SK-N-SH (cell line): ENCODE results near the gene NSUN5. TPM values are rescaled to one million over a fixed set of nuclear protein-coding genes. Genes with fewer than 3 reads are reported as not detected.

ENCODE experiments used
- CTCF ChIA-PET: fragments of 300-600, 350-600 bp; formaldehyde crosslinking; extraction: SDS; loops from one replicate; lab custom pipeline; 2021; lab: Yijun Ruan, JAX
- POLR2A ChIA-PET: fragments of 350-600 bp; sonication (Branson Sonifier 250); formaldehyde crosslinking; extraction: SDS; loops from one replicate; lab custom pipeline; 2020; ENCODE audit warnings: antibody characterized with exemption, inconsistent platforms; lab: Yijun Ruan, JAX
- DNase-seq: peaks from one replicate; pipeline ENCODE4 v3.0.0; 2012
- H2AFZ ChIP-seq: fragments of 200-600 bp; sonication (generic); 2 replicates; pipeline ENCODE4 v1.8.1; 2016; ENCODE audit warnings: antibody characterized with exemption, mild to moderate bottlenecking, low read depth
- H3F3A ChIP-seq: fragments of 200-600 bp; sonication (generic); replicated peaks from 2 replicates; pipeline ENCODE3; 2016; ENCODE audit warnings: antibody characterized with exemption, mild to moderate bottlenecking; ENCODE audit not compliant: insufficient read depth
- H3K27ac ChIP-seq, 2 experiments: fragments of 200-500 bp in 1 of 2; fragments of 200-600 bp in 1 of 2; sonication (Bioruptor generic) in 1 of 2; sonication (generic), shearing (Covaris generic) in 1 of 2; 2 replicates each; pipeline versions ENCODE4 v1.5.1 to v1.6.1; 2014 to 2016; ENCODE audit warnings: low read depth in 2 of 2, inconsistent platforms in 1 of 2, low read length in 1 of 2, mild to moderate bottlenecking in 1 of 2, mixed read lengths in 1 of 2
- H3K27me3 ChIP-seq: fragments of 200-600 bp; sonication (generic), shearing (Covaris generic); 2 replicates; pipeline ENCODE4 v1.6.1; 2016; ENCODE audit warnings: mixed run types; ENCODE audit not compliant: insufficient read depth
- H3K36me3 ChIP-seq, 2 experiments: fragments of 200-500 bp in 1 of 2; fragments of 200-600 bp in 1 of 2; sonication (Bioruptor generic) in 1 of 2; sonication (generic) in 1 of 2; replicated peaks in 1 of 2; 2 replicates each; pipeline versions ENCODE3 to v1.5.1; 2014 to 2016; ENCODE audit warnings: low read length in 1 of 2, mild to moderate bottlenecking in 1 of 2; ENCODE audit not compliant: insufficient read depth in 2 of 2, control insufficient read depth in 1 of 2
- H3K4me1 ChIP-seq, 2 experiments: fragments of 200-500 bp in 1 of 2; fragments of 200-600 bp in 1 of 2; sonication (Bioruptor generic) in 1 of 2; sonication (generic), shearing (Covaris generic) in 1 of 2; 2 replicates each; pipeline versions ENCODE4 v1.5.1 to v1.6.1; 2014 to 2016; ENCODE audit warnings: low read depth in 1 of 2, low read length in 1 of 2, mixed run types in 1 of 2; ENCODE audit not compliant: insufficient read depth in 2 of 2, control insufficient read depth in 1 of 2
- H3K4me2 ChIP-seq: fragments of 200-600 bp; sonication (generic), shearing (Covaris generic); 2 replicates; pipeline ENCODE4 v1.6.1; 2017; ENCODE audit warnings: mixed run types
- H3K4me3 ChIP-seq, 2 experiments: fragments of 200-500 bp in 1 of 2; fragments of 200-600 bp in 1 of 2; sonication (Bioruptor generic) in 1 of 2; sonication (generic), shearing (Covaris generic) in 1 of 2; 2 replicates each; pipeline versions ENCODE4 v1.5.1 to v1.8.1; 2014 to 2016; ENCODE audit warnings: low read depth in 2 of 2, inconsistent platforms in 1 of 2, low read length in 1 of 2, mild to moderate bottlenecking in 1 of 2, mixed read lengths in 1 of 2, moderate library complexity in 1 of 2
- H3K79me2 ChIP-seq: fragments of 200-600 bp; sonication (generic); 2 replicates; pipeline ENCODE4 v1.8.1; 2017; ENCODE audit warnings: mild to moderate bottlenecking; ENCODE audit not compliant: insufficient read depth
- H3K9ac ChIP-seq: fragments of 200-600 bp; sonication (generic); 2 replicates; pipeline ENCODE4 v1.6.1; 2017; ENCODE audit warnings: mixed run types
- H3K9me2 ChIP-seq: fragments of 200-600 bp; sonication (generic); 2 replicates; pipeline ENCODE4 v1.6.1; 2017; ENCODE audit warnings: mixed run types
- H3K9me3 ChIP-seq: fragments of 200-600 bp; sonication (generic); 2 replicates; pipeline ENCODE4 v1.6.1; 2017; ENCODE audit warnings: mixed run types, mild to moderate bottlenecking, moderate library complexity
- H4K20me1 ChIP-seq: fragments of 200-600 bp; sonication (generic); 2 replicates; pipeline ENCODE4 v1.6.1; 2017; ENCODE audit warnings: mild to moderate bottlenecking, mixed run types; ENCODE audit not compliant: insufficient read depth
- CHD2 ChIP-seq: fragments of 150-350 bp; IDR thresholded peaks from 2 replicates; pipeline ENCODE4 v1.6.1; 2018; ENCODE audit warnings: low read length; ENCODE audit not compliant: partially characterized antibody
- ELF1 ChIP-seq: IDR thresholded peaks from 2 replicates; pipeline ENCODE4 v1.4.0; 2012
- EP300 ChIP-seq, 2 experiments: IDR thresholded peaks; 2 replicates each; pipeline versions ENCODE4 v1.4.0 to v1.6.1; 2012; ENCODE audit warnings: borderline replicate concordance in 1 of 2, low read depth in 1 of 2, low read length in 1 of 2
- EZH2phosphoT487 ChIP-seq: fragments of 200-600 bp; sonication (generic); IDR thresholded peaks from 2 replicates; pipeline ENCODE4 v1.6.1; 2017; ENCODE audit warnings: low read depth, mixed run types, mild to moderate bottlenecking, antibody characterized with exemption, moderate library complexity, borderline replicate concordance
- FOSL2 ChIP-seq: IDR thresholded peaks from 2 replicates; pipeline ENCODE4 v1.4.0; 2012; ENCODE audit warnings: low read depth, mild to moderate bottlenecking, moderate library complexity, borderline replicate concordance
- JUND ChIP-seq: IDR thresholded peaks from 2 replicates; pipeline ENCODE4 v1.4.0; 2012
- RAD21 ChIP-seq: IDR thresholded peaks from 2 replicates; pipeline ENCODE4 v1.6.1; 2012; ENCODE audit warnings: mild to moderate bottlenecking, low read length
- RXRA ChIP-seq: IDR thresholded peaks from 2 replicates; pipeline ENCODE4 v1.4.0; 2012; ENCODE audit warnings: low read depth, mild to moderate bottlenecking, borderline replicate concordance
- SIN3A ChIP-seq: IDR thresholded peaks from 2 replicates; pipeline ENCODE4 v1.6.1; 2012; ENCODE audit warnings: low read depth, mild to moderate bottlenecking, low read length, moderate library complexity, borderline replicate concordance
- TAF1 ChIP-seq: IDR thresholded peaks from 2 replicates; pipeline ENCODE4 v1.6.1; 2012; ENCODE audit warnings: low read depth, mild to moderate bottlenecking, low read length, moderate library complexity, borderline replicate concordance
- TEAD4 ChIP-seq: IDR thresholded peaks from 2 replicates; pipeline ENCODE4 v1.4.0; 2012; ENCODE audit warnings: mild to moderate bottlenecking, borderline replicate concordance; ENCODE audit not compliant: insufficient read depth
- WGBS: methylation state at CpG from one replicate; pipeline ENCODE4 v1.1.6; 2017; ENCODE audit warnings: low lambda C conversion rate; 5-methylcytosine and 5-hydroxymethylcytosine counted together
- polyA plus RNA-seq, 3 experiments: library from polyadenylated mRNA; depleted of rRNA; stranded (reverse); fragments of >200 nt; gene quantifications; 2 replicates each; pipeline ENCODE4 v1.2.3, GENCODE V29; 2012
- TF ChIP-seq, protein P1 (sequence below): IDR thresholded peaks from 2 replicates; pipeline ENCODE4 v1.4.0; 2012; ENCODE audit warnings: low read depth
- TF ChIP-seq, protein P2 (sequence below): fragments of 200-600 bp; sonication (generic); IDR thresholded peaks from 2 replicates; pipeline ENCODE4 v1.6.1; 2017; ENCODE audit warnings: antibody characterized with exemption, mild to moderate bottlenecking, moderate library complexity
- TF ChIP-seq, protein P3 (sequence below): fragments of 150-350 bp; IDR thresholded peaks from 2 replicates; pipeline ENCODE4 v1.6.1; 2016; ENCODE audit warnings: mild to moderate bottlenecking, low read depth, low read length
- TF ChIP-seq, protein P4 (sequence below): IDR thresholded peaks from 2 replicates; pipeline ENCODE4 v1.4.0; 2012; ENCODE audit warnings: low read depth, borderline replicate concordance
- TF ChIP-seq, protein P5 (sequence below): IDR thresholded peaks from 2 replicates; pipeline ENCODE4 v1.4.0; 2012; ENCODE audit warnings: low read depth, borderline replicate concordance
- TF ChIP-seq, protein P6 (sequence below): IDR thresholded peaks from 2 replicates; pipeline ENCODE4; 2012

The NSUN5 gene
- polyA plus RNA-seq, 1 of the 3 experiments (the other 2 are of a cell fraction) = 59.2 TPM

DNA sequence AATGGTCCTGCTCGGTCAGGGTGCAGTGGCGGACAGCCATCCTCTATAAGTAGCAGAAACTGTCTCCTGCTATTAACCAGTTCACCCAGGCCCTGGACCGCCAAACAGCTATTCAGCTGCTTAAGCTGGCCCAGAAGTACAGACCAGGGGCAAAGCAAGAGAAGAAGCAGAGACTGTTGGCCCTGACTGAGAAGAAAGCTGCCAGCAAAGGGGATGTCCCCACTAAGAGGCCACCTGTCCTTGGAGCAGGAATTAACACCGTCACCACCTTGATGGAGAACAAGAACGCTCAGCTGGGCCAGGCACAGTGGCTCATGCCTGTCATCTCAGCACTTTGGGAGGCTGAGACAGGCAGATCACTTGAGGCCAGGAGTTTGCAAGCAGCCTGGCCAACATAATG is 5.6 kb upstream of the NSUN5 start:
- H3F3A ChIP-seq = no peaks in the 10 kb centered on the region
- ChIA-PET POLR2A (no interaction called here), CTCF (interaction anchor here (4.0 to 4.3 kb wide), 2 partner anchors 10 to 138 kb away, joined by 18 to 24 read pairs; no protein-coding TSS in a partner anchor)
- H3K4me1 ChIP-seq = peaks cover 0 to 2% of the 10 kb centered on the region in 2 experiments; a peak in 1 of 4 replicates
- no peak overlapping the region for H3K9ac ChIP-seq
- no peaks in the 10 kb centered on the region for H3K36me3 ChIP-seq
- peaks cover 6% of the 10 kb centered on the region; the same call in 1 of the 2 replicates for H3K79me2 ChIP-seq
- 98% methylated on average over 5 of the region's 5 CpGs for WGBS
- H3K4me3 ChIP-seq = no peak overlapping the region
- TF ChIP-seq EZH2phosphoT487 (no peak), ELF1 (no peak), RAD21 (no peak), RXRA (no peak), FOSL2 (no peak), TEAD4 (no peak), CHD2 (no peak), JUND (no peak), EP300 (IDR thresholded peaks at IDR 0.05; ENCODE audit: borderline replicate concordance in 1 of 2, low read depth in 1 of 2, low read length in 1 of 2) (no peak), TAF1 (no peak), SIN3A (no peak)
- TF ChIP-seq, protein P1, sequence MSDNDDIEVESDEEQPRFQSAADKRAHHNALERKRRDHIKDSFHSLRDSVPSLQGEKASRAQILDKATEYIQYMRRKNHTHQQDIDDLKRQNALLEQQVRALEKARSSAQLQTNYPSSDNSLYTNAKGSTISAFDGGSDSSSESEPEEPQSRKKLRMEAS = no peak
- TF ChIP-seq, protein P2, sequence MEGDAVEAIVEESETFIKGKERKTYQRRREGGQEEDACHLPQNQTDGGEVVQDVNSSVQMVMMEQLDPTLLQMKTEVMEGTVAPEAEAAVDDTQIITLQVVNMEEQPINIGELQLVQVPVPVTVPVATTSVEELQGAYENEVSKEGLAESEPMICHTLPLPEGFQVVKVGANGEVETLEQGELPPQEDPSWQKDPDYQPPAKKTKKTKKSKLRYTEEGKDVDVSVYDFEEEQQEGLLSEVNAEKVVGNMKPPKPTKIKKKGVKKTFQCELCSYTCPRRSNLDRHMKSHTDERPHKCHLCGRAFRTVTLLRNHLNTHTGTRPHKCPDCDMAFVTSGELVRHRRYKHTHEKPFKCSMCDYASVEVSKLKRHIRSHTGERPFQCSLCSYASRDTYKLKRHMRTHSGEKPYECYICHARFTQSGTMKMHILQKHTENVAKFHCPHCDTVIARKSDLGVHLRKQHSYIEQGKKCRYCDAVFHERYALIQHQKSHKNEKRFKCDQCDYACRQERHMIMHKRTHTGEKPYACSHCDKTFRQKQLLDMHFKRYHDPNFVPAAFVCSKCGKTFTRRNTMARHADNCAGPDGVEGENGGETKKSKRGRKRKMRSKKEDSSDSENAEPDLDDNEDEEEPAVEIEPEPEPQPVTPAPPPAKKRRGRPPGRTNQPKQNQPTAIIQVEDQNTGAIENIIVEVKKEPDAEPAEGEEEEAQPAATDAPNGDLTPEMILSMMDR = no peak
- TF ChIP-seq, protein P3, sequence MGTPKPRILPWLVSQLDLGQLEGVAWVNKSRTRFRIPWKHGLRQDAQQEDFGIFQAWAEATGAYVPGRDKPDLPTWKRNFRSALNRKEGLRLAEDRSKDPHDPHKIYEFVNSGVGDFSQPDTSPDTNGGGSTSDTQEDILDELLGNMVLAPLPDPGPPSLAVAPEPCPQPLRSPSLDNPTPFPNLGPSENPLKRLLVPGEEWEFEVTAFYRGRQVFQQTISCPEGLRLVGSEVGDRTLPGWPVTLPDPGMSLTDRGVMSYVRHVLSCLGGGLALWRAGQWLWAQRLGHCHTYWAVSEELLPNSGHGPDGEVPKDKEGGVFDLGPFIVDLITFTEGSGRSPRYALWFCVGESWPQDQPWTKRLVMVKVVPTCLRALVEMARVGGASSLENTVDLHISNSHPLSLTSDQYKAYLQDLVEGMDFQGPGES = no peak
- TF ChIP-seq, protein P4, sequence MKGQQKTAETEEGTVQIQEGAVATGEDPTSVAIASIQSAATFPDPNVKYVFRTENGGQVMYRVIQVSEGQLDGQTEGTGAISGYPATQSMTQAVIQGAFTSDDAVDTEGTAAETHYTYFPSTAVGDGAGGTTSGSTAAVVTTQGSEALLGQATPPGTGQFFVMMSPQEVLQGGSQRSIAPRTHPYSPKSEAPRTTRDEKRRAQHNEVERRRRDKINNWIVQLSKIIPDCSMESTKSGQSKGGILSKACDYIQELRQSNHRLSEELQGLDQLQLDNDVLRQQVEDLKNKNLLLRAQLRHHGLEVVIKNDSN = no peak
- TF ChIP-seq, protein P5, sequence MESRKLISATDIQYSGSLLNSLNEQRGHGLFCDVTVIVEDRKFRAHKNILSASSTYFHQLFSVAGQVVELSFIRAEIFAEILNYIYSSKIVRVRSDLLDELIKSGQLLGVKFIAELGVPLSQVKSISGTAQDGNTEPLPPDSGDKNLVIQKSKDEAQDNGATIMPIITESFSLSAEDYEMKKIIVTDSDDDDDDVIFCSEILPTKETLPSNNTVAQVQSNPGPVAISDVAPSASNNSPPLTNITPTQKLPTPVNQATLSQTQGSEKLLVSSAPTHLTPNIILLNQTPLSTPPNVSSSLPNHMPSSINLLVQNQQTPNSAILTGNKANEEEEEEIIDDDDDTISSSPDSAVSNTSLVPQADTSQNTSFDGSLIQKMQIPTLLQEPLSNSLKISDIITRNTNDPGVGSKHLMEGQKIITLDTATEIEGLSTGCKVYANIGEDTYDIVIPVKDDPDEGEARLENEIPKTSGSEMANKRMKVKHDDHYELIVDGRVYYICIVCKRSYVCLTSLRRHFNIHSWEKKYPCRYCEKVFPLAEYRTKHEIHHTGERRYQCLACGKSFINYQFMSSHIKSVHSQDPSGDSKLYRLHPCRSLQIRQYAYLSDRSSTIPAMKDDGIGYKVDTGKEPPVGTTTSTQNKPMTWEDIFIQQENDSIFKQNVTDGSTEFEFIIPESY = no peak
- TF ChIP-seq, protein P6, sequence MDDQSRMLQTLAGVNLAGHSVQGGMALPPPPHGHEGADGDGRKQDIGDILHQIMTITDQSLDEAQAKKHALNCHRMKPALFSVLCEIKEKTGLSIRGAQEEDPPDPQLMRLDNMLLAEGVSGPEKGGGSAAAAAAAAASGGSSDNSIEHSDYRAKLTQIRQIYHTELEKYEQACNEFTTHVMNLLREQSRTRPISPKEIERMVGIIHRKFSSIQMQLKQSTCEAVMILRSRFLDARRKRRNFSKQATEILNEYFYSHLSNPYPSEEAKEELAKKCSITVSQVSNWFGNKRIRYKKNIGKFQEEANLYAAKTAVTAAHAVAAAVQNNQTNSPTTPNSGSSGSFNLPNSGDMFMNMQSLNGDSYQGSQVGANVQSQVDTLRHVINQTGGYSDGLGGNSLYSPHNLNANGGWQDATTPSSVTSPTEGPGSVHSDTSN = no peak
- DNase-seq = no peak
- H2AFZ ChIP-seq = no peak overlapping the region
- H4K20me1 ChIP-seq = no peaks in the 10 kb centered on the region
- no peaks in the 10 kb centered on the region for H3K9me2 ChIP-seq
- no peak overlapping the region for H3K27ac ChIP-seq
- H3K9me3 ChIP-seq = no peaks in the 10 kb centered on the region
- no peak overlapping the region for H3K4me2 ChIP-seq
- no peaks in the 10 kb centered on the region for H3K27me3 ChIP-seq
